H9 (cell line): ENCODE data around the gene GIGYF1. TPM values are rescaled to one million over a fixed set of nuclear protein-coding genes. Genes with fewer than 3 reads are reported as not detected.

Experiments
- DNase-seq: peaks from one replicate; pipeline ENCODE4 v3.0.0-alpha.2; 2017
- H2AFZ ChIP-seq: one replicate; pipeline ENCODE4 v1.6.1; 2013; ENCODE audit warnings: mild to moderate bottlenecking, low read length, control low read depth, moderate library complexity
- H2AK5ac ChIP-seq: 2 replicates; pipeline ENCODE4 v1.6.1; 2013; ENCODE audit warnings: low read length, control low read depth, mixed read lengths; ENCODE audit not compliant: insufficient read length
- H2BK120ac ChIP-seq: one replicate; pipeline ENCODE4 v1.6.1; 2013; ENCODE audit warnings: low read depth, mild to moderate bottlenecking, low read length, control low read depth, inconsistent platforms; ENCODE audit not compliant: poor library complexity, severe bottlenecking
- H2BK12ac ChIP-seq: 2 replicates; pipeline ENCODE4 v1.6.1; 2013; ENCODE audit warnings: low read length, control low read depth, mixed read lengths, low read depth; ENCODE audit not compliant: insufficient read length
- H2BK15ac ChIP-seq: 2 replicates; pipeline ENCODE4 v1.6.1; 2013; ENCODE audit warnings: low read depth, low read length, control low read depth
- H2BK20ac ChIP-seq: one replicate; pipeline ENCODE4 v1.6.1; 2013; ENCODE audit warnings: low read depth, mild to moderate bottlenecking, low read length, control low read depth, inconsistent platforms; ENCODE audit not compliant: poor library complexity, severe bottlenecking
- H2BK5ac ChIP-seq: 2 replicates; pipeline ENCODE4 v1.6.1; 2013; ENCODE audit warnings: low read length, control low read depth, mixed read lengths; ENCODE audit not compliant: insufficient read length
- H3K14ac ChIP-seq: 2 replicates; pipeline ENCODE4 v1.6.1; 2013; ENCODE audit warnings: low read length, control low read depth; ENCODE audit not compliant: insufficient read depth
- H3K18ac ChIP-seq: 2 replicates; pipeline ENCODE4 v1.6.1; 2013; ENCODE audit warnings: low read depth, mild to moderate bottlenecking, mixed read lengths, low read length, control low read depth; ENCODE audit not compliant: insufficient read length
- H3K23ac ChIP-seq: 2 replicates; pipeline ENCODE4 v1.6.1; 2013; ENCODE audit warnings: low read length, control low read depth, mixed read lengths, low read depth; ENCODE audit not compliant: insufficient read length
- H3K23me2 ChIP-seq: 2 replicates; pipeline ENCODE4 v1.6.1; 2013; ENCODE audit warnings: low read depth, mild to moderate bottlenecking, mixed read lengths, low read length, control low read depth; ENCODE audit not compliant: insufficient read length, poor library complexity, severe bottlenecking
- H3K27ac ChIP-seq: 2 replicates; pipeline ENCODE4 v1.5.1; 2013; ENCODE audit warnings: low read length, control low read depth, mixed read lengths, low read depth; ENCODE audit not compliant: insufficient read length
- H3K27me3 ChIP-seq: 2 replicates; pipeline ENCODE4 v1.6.1; 2013; ENCODE audit warnings: low read length, control low read depth, inconsistent platforms; ENCODE audit not compliant: insufficient read depth
- H3K4ac ChIP-seq: 2 replicates; pipeline ENCODE4 v1.6.1; 2013; ENCODE audit warnings: low read depth, mild to moderate bottlenecking, control low read depth, inconsistent platforms, low read length, moderate library complexity
- H3K4me1 ChIP-seq: 2 replicates; pipeline ENCODE4 v1.6.1; 2013; ENCODE audit warnings: low read length, control low read depth, inconsistent platforms; ENCODE audit not compliant: insufficient read depth
- H3K4me2 ChIP-seq: 2 replicates; pipeline ENCODE4 v1.6.1; 2013; ENCODE audit warnings: low read length, control low read depth, mixed read lengths; ENCODE audit not compliant: insufficient read length, insufficient read depth
- H3K56ac ChIP-seq: 2 replicates; pipeline ENCODE4 v1.6.1; 2013; ENCODE audit warnings: low read depth, mild to moderate bottlenecking, mixed read lengths, low read length, control low read depth; ENCODE audit not compliant: insufficient read length
- H3K79me1 ChIP-seq: 2 replicates; pipeline ENCODE4 v1.6.1; 2013; ENCODE audit warnings: low read depth, mild to moderate bottlenecking, moderate library complexity, low read length, control low read depth, inconsistent platforms; ENCODE audit not compliant: insufficient read depth, poor library complexity, severe bottlenecking
- H3K79me2 ChIP-seq: 2 replicates; pipeline ENCODE4 v1.6.1; 2013; ENCODE audit warnings: low read length, control low read depth, inconsistent platforms; ENCODE audit not compliant: insufficient read depth
- H3K9ac ChIP-seq: 2 replicates; pipeline ENCODE4 v1.6.1; 2013; ENCODE audit warnings: low read length, control low read depth, mixed read lengths; ENCODE audit not compliant: insufficient read length; ENCODE audit errors: extremely low read depth
- H3K9me3 ChIP-seq: one replicate; pipeline ENCODE4 v1.6.1; 2013; ENCODE audit warnings: low read depth, low read length, inconsistent platforms; ENCODE audit not compliant: control insufficient read depth
- H3T11ph ChIP-seq: one replicate; pipeline ENCODE4 v1.6.1; 2013; ENCODE audit warnings: mild to moderate bottlenecking, low read length, control low read depth, inconsistent platforms
- H4K20me1 ChIP-seq: one replicate; pipeline ENCODE4 v1.6.1; 2013; ENCODE audit not compliant: control insufficient read depth, insufficient read length, insufficient read depth
- H4K5ac ChIP-seq: 2 replicates; pipeline ENCODE4 v1.6.1; 2013; ENCODE audit warnings: low read depth, mild to moderate bottlenecking, mixed read lengths, low read length, control low read depth; ENCODE audit not compliant: insufficient read length
- H4K8ac ChIP-seq: replicated peaks from 2 replicates; pipeline ENCODE4 v1.6.1; 2013; ENCODE audit warnings: low read length, control low read depth, mixed read lengths, low read depth; ENCODE audit not compliant: insufficient read length
- H4K91ac ChIP-seq: 2 replicates; pipeline ENCODE4 v1.6.1; 2013; ENCODE audit warnings: low read depth, mild to moderate bottlenecking, moderate library complexity, mixed read lengths, low read length, control low read depth; ENCODE audit not compliant: insufficient read length
- H3K27ac Mint-ChIP-seq, 3 experiments: 2 replicates in 2 of 3; 3 replicates in 1 of 3; pipeline ENCODE4 v1.8.0; 2020 to 2021; ENCODE audit warnings: mixed read lengths in 3 of 3, mild to moderate bottlenecking in 1 of 3, moderate library complexity in 1 of 3
- H3K27me3 Mint-ChIP-seq: 2 replicates; pipeline ENCODE4 v1.8.0; 2021; ENCODE audit warnings: low read depth, mild to moderate bottlenecking, moderate library complexity, mixed read lengths
- H3K36me3 Mint-ChIP-seq, 3 experiments: 2 replicates in 2 of 3; 3 replicates in 1 of 3; pipeline ENCODE4 v1.8.0; 2020 to 2021; ENCODE audit warnings: low read depth in 3 of 3, mixed read lengths in 3 of 3; ENCODE audit not compliant: insufficient read depth in 1 of 3
- H3K4me1 Mint-ChIP-seq, 2 experiments: 2 replicates each; pipeline ENCODE4 v1.8.0; 2020; ENCODE audit warnings: mixed read lengths in 2 of 2
- H3K4me3 Mint-ChIP-seq, 2 experiments: 2 replicates in 1 of 2; 3 replicates in 1 of 2; pipeline ENCODE4 v1.8.0; 2020 to 2021; ENCODE audit warnings: mild to moderate bottlenecking in 2 of 2, mixed read lengths in 2 of 2, moderate library complexity in 1 of 2
- H3K9me3 Mint-ChIP-seq, 2 experiments: 2 replicates in 1 of 2; 3 replicates in 1 of 2; pipeline ENCODE4 v1.8.0; 2020; ENCODE audit warnings: mild to moderate bottlenecking in 2 of 2, mixed read lengths in 2 of 2, moderate library complexity in 1 of 2
- WGBS: extraction: QIAGEN DNeasy Blood & Tissue Kit; methylation state at CpG from one replicate; pipeline ENCODE4 v1.1.7; 2013; ENCODE audit warnings: missing lambda C conversion rate, low lambda C conversion rate, mixed read lengths; ENCODE audit not compliant: insufficient read length; ENCODE audit errors: extremely low coverage; 5-methylcytosine and 5-hydroxymethylcytosine counted together
- total RNA-seq: library from RNA; stranded (reverse); gene quantifications from 2 replicates; pipeline ENCODE4 v1.2.1, GENCODE V29; 2021
- TF ChIP-seq, protein P1 (sequence below): fragments of 200-600 bp; sonication (generic); conservative IDR thresholded peaks from 3 replicates; pipeline ENCODE4 v1.8.0; 2021; ENCODE audit warnings: antibody characterized with exemption, mild to moderate bottlenecking

GIGYF1 gene
- total RNA-seq, 1 experiment from 2014 or later = 104 TPM

DNA sequence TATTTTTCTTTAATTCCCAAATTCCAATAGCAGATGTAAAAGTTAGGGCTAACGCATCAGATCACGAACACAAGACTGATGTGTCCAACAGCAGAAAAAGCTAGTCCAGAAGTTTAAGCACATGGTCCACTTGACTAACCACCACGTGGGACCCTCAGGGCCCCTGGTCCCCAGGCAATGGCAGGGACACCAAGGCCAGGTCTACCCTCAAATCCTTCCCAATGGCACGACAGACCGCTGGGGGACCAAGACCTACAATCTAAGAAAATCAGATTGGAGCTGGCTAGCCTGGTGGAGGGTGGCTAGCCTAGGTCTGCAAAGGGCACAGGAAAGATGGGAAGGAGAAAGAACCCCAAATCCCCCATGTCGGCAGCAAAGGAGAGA is 1.5 kb downstream of the GIGYF1 start:
- no peak overlapping the region for H2BK20ac ChIP-seq
- Mint-ChIP-seq H3K4me1 (peaks cover 30 to 43% of the 10 kb centered on the region in 2 experiments), H3K4me3 (peak overlapping the region; percentile 97), H3K27ac (peak overlapping the region; percentile 92 to 98 (median 96); a peak in 6 of 7 replicates), H3K27me3 (peaks cover 2% of the 10 kb centered on the region; the same call in 1 of the 2 replicates), H3K9me3 (no peaks in the 10 kb centered on the region), H3K36me3 (peaks cover 20 to 33% (median 31%) of the 10 kb centered on the region in 3 experiments)
- H3K27me3 ChIP-seq = no peaks in the 10 kb centered on the region
- TF ChIP-seq, protein P1, sequence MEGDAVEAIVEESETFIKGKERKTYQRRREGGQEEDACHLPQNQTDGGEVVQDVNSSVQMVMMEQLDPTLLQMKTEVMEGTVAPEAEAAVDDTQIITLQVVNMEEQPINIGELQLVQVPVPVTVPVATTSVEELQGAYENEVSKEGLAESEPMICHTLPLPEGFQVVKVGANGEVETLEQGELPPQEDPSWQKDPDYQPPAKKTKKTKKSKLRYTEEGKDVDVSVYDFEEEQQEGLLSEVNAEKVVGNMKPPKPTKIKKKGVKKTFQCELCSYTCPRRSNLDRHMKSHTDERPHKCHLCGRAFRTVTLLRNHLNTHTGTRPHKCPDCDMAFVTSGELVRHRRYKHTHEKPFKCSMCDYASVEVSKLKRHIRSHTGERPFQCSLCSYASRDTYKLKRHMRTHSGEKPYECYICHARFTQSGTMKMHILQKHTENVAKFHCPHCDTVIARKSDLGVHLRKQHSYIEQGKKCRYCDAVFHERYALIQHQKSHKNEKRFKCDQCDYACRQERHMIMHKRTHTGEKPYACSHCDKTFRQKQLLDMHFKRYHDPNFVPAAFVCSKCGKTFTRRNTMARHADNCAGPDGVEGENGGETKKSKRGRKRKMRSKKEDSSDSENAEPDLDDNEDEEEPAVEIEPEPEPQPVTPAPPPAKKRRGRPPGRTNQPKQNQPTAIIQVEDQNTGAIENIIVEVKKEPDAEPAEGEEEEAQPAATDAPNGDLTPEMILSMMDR = no peak
- no peaks in the 10 kb centered on the region for H4K20me1 ChIP-seq
- no peak overlapping the region for H4K91ac ChIP-seq
- peaks cover 5% of the 10 kb centered on the region for H3K79me1 ChIP-seq
- H3T11ph ChIP-seq = no peak overlapping the region
- no peak overlapping the region for H2BK12ac ChIP-seq
- no peak overlapping the region for H3K4ac ChIP-seq
- no peak overlapping the region for H2AFZ ChIP-seq
- H3K4me2 ChIP-seq = peak overlapping the region; percentile 80
- no peak overlapping the region for H2BK120ac ChIP-seq
- no peak overlapping the region for H2BK15ac ChIP-seq
- H3K18ac ChIP-seq = no peak overlapping the region
- H3K56ac ChIP-seq = no peak overlapping the region
- H3K9ac ChIP-seq = peak overlapping the region; percentile 82
- H3K4me1 ChIP-seq = 0 out of 2 replicates have a peak, but pooled peaks cover 5% of the 10 kb centered on the region
- H2AK5ac ChIP-seq = no peak overlapping the region
- H3K23me2 ChIP-seq = peaks cover 12% of the 10 kb centered on the region
- H3K23ac ChIP-seq = no peak overlapping the region
- H3K27ac ChIP-seq = no peak overlapping the region
- H3K9me3 ChIP-seq = no peaks in the 10 kb centered on the region
- WGBS = no CpG with 5 or more reads among the region's 6 CpGs
- H4K8ac ChIP-seq = no peak overlapping the region
- no peak overlapping the region for H3K14ac ChIP-seq
- H4K5ac ChIP-seq = no peak overlapping the region
- no peak overlapping the region for H2BK5ac ChIP-seq
- peaks cover 30% of the 10 kb centered on the region; the same call in 1 of the 2 replicates for H3K79me2 ChIP-seq
- no peak for DNase-seq
